ENCODE results near the gene ANKRD42. TPM values are rescaled to one million over a fixed set of nuclear protein-coding genes. Genes with fewer than 3 reads are reported as not detected.

Gene ANKRD42
- total and polyA plus RNA-seq, 9 of the 15 experiments (the other 6 are each of a cell fraction or from before 2014, with no cell fraction given) = 2.8 to 9.1 (median 6.1) TPM

- TF ChIP-seq RBM22 (IDR thresholded peaks at IDR 0.05; ENCODE audit: low read depth, low read length, poor library complexity, severe bottlenecking) = no peak
- TF ChIP-seq TSHZ1 (CRISPR knock-in tag; IDR thresholded peaks at IDR 0.05) = no peak
- TF ChIP-seq CHD4 (IDR thresholded peaks at IDR 0.05; ENCODE audit: insufficient read depth, insufficient replicate concordance, low read depth, low read length, poor library complexity, severe bottlenecking) = no peak
- TF ChIP-seq ZBTB11 (CRISPR knock-in tag; IDR thresholded peaks at IDR 0.05) = peak in 2 of 3 experiments; percentile 38 to 81; a peak in 3 of 6 replicates
- no peak for TF ChIP-seq BHLHE40 (IDR thresholded peaks at IDR 0.05; ENCODE audit: low read length)
- no peak for TF ChIP-seq ZNF512 (tag; IDR thresholded peaks at IDR 0.05)
- TF ChIP-seq NR2C2 (CRISPR knock-in tag; IDR thresholded peaks at IDR 0.05) = no peak
- TF ChIP-seq NR2C2 (tag; IDR thresholded peaks at IDR 0.05) = no peak
- TF ChIP-seq PRDM10 (IDR thresholded peaks at IDR 0.05; ENCODE audit: partially characterized antibody) = peak; percentile 51
- TF ChIP-seq STAT5B (CRISPR knock-in tag; IDR thresholded peaks at IDR 0.05) = no peak
- peak; percentile 51 to 67; a peak in 1 of 4 replicates for TF ChIP-seq ARNT (IDR thresholded peaks at IDR 0.05)
Measured at GRCh38 chr11:83157594-83158356, 35.7 kb upstream of the ANKRD42 start (continued).
